K562 (cell line): Measurements from ENCODE around the gene VPS45. TPM values are rescaled to one million over a fixed set of nuclear protein-coding genes. Genes with fewer than 3 reads are reported as not detected.

Source experiments
- CAMTA2 ChIP-seq: fragments of 250-450 bp; sonication (Bioruptor Pico); conservative IDR thresholded peaks from 2 replicates; pipeline ENCODE4 v1.5.1; 2022
- CCAR2 ChIP-seq: fragments of 200-400 bp; formaldehyde crosslinking; IDR thresholded peaks from 2 replicates; pipeline ENCODE4 v1.6.1; 2017; ENCODE audit warnings: mild to moderate bottlenecking, low read depth, low read length
- CSDE1 ChIP-seq, 2 experiments: fragments of 450-650 bp; IDR thresholded peaks; 2 replicates each; pipeline ENCODE4 v1.6.1; 2016; ENCODE audit warnings: mild to moderate bottlenecking in 1 of 2
- FIP1L1 ChIP-seq: fragments of 200-400 bp; formaldehyde crosslinking; IDR thresholded peaks from 2 replicates; pipeline ENCODE4 v1.6.1; 2018; ENCODE audit warnings: mild to moderate bottlenecking, low read depth, low read length; ENCODE audit not compliant: poor library complexity, severe bottlenecking
- GABPB1 ChIP-seq: sonication (generic); formaldehyde crosslinking; IDR thresholded peaks from 2 replicates; pipeline ENCODE4 v1.8.0; 2022; ENCODE audit warnings: mild to moderate bottlenecking, missing genetic modification reagents
- HNRNPL ChIP-seq: fragments of 200-400 bp; formaldehyde crosslinking; IDR thresholded peaks from 2 replicates; pipeline ENCODE4 v1.6.1; 2017; ENCODE audit warnings: low read depth, mild to moderate bottlenecking, low read length
- HNRNPLL ChIP-seq: fragments of 200-400 bp; formaldehyde crosslinking; IDR thresholded peaks from 2 replicates; pipeline ENCODE4 v1.6.1; 2017; ENCODE audit warnings: low read length, low read depth, mild to moderate bottlenecking; ENCODE audit not compliant: poor library complexity, severe bottlenecking
- MCM2 ChIP-seq: fragments of 450-650 bp; IDR thresholded peaks from 2 replicates; pipeline ENCODE4 v1.6.1; 2017; ENCODE audit warnings: low read depth, mild to moderate bottlenecking
- PRMT5 ChIP-seq: sonication (generic); formaldehyde crosslinking; IDR thresholded peaks from 2 replicates; pipeline ENCODE4 v1.5.0; 2020; ENCODE audit warnings: missing genetic modification reagents
- SMAD4 ChIP-seq: fragments of 250-450 bp; sonication (Bioruptor Pico); conservative IDR thresholded peaks from 2 replicates; pipeline ENCODE4 v1.8.0; 2021; ENCODE audit warnings: inconsistent platforms, mild to moderate bottlenecking, moderate library complexity
- SMC3 ChIP-seq: conservative IDR thresholded peaks from 2 replicates; pipeline ENCODE4 v1.6.1; 2011; ENCODE audit warnings: low read depth, low read length, improper control_type of control experiment; ENCODE audit not compliant: insufficient read depth
- SP2 ChIP-seq: IDR thresholded peaks from 2 replicates; pipeline ENCODE4 v1.6.1; 2011; ENCODE audit warnings: mild to moderate bottlenecking, low read depth, low read length, moderate library complexity; ENCODE audit not compliant: poor library complexity, severe bottlenecking; ENCODE audit errors: extremely low read depth
- SPI1 ChIP-seq: IDR thresholded peaks from 2 replicates; pipeline ENCODE4 v1.6.1; 2011; ENCODE audit warnings: low read depth, low read length, control low read depth, borderline replicate concordance
- ZBED1 ChIP-seq: IDR thresholded peaks from 2 replicates; pipeline ENCODE4 v1.6.1; 2014
- ZNF175 ChIP-seq: fragments of 200-800 bp; sonication (Bioruptor generic); IDR thresholded peaks from 2 replicates; pipeline ENCODE4 v1.6.1; 2016; ENCODE audit warnings: low read depth, mild to moderate bottlenecking, missing genetic modification characterization, missing compliant biosample characterization
- ZNF184 ChIP-seq: sonication (generic); formaldehyde crosslinking; IDR thresholded peaks from 2 replicates; pipeline ENCODE4 v1.5.0; 2020; ENCODE audit warnings: missing genetic modification reagents
- ZNF282 ChIP-seq: sonication (generic); formaldehyde crosslinking; IDR thresholded peaks from 2 replicates; pipeline ENCODE4 v1.8.1; 2023; ENCODE audit warnings: missing genetic modification reagents
- ZSCAN32 ChIP-seq: fragments of 450-650 bp; formaldehyde crosslinking; IDR thresholded peaks from 2 replicates; pipeline ENCODE4 v1.4.0; 2020; ENCODE audit warnings: mild to moderate bottlenecking, moderate library complexity
- polyA plus RNA-seq, 8 experiments: library from polyadenylated mRNA; depleted of rRNA in 4 of 8; stranded (reverse) in 5 of 8; unstranded in 3 of 8; fragments of >200 nt; fragmentation: Nextera tagmentation in 2 of 8; fragmentation: Illumina TruSeq in 1 of 8; extraction: Ambion mirVana in 2 of 8; extraction: Trizol in 1 of 8; gene quantifications; 2 replicates each; pipeline versions ENCODE4 v1.2.1 to v1.2.3, GENCODE V29; 2011 to 2014; ENCODE audit warnings: inconsistent platforms in 1 of 8, missing spikeins in 1 of 8
- total RNA-seq, 7 experiments: library from RNA; depleted of rRNA in 6 of 7; stranded (reverse); fragments of >200 nt in 6 of 7; fragmentation: Illumina TruSeq in 2 of 7; extraction: Trizol in 2 of 7; gene quantifications; 2 replicates each; pipeline versions ENCODE4 v1.2.1 to v1.2.3, GENCODE V29; 2011 to 2021; ENCODE audit warnings: low replicate concordance in 1 of 7
- TF ChIP-seq, protein P1 (sequence below), 2 experiments: fragments of 450-650 bp; conservative IDR thresholded peaks; 2 replicates each; pipeline ENCODE4 v1.6.1; 2017; ENCODE audit warnings: mild to moderate bottlenecking in 2 of 2, moderate library complexity in 2 of 2
- TF ChIP-seq, protein P2 (sequence below): IDR thresholded peaks from 2 replicates; pipeline ENCODE4 v1.6.1; 2011; ENCODE audit warnings: borderline replicate concordance, low read depth, mild to moderate bottlenecking, moderate library complexity, low read length; ENCODE audit not compliant: insufficient read depth, poor library complexity, severe bottlenecking
- TF ChIP-seq, protein P3 (sequence below): IDR thresholded peaks from 3 replicates; pipeline ENCODE4 v1.6.1; 2011; ENCODE audit warnings: borderline replicate concordance, mild to moderate bottlenecking, moderate library complexity; ENCODE audit not compliant: insufficient read length; ENCODE audit errors: extremely low read depth
- TF ChIP-seq, protein P4 (sequence below): fragments of 250-450 bp; sonication (Bioruptor Pico); IDR thresholded peaks from 2 replicates; pipeline ENCODE4 v1.8.0; 2021; ENCODE audit warnings: borderline replicate concordance, mild to moderate bottlenecking, moderate library complexity; ENCODE audit not compliant: poor library complexity, severe bottlenecking

Gene VPS45
- total and polyA plus RNA-seq, 9 of the 15 experiments (the other 6 are each of a cell fraction or from before 2014, with no cell fraction given), result 17.9 to 48.2 (median 34.4) TPM

DNA sequence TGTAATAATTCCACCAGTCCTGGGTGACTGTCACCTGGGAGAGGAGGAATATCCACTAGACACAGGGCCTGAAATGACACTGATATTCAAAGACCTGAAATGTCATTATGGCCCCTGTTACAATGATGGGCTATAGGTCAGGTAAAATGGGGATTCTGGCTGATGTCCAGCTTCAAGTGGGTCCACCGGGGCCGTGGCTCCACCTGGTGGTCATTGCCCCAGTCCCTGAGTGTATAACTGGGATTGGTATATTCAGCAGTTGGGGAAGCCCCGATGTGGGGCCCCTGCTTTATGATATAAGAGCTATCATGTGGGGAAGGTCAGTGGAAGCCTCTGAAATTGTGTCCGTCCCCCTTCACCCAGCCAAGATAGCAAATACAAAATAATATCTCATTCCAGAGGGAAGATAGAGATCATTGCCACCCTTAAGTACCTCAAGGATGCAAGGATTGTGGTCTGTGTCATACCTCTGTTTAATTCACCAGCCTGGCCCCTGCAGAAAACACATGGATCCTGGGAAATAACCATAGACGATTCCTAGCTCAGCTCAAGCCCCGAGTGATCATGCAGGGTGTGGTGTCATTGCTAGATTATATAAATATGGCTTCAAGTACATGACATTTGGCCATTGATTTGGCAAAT is 101.5 kb downstream of the VPS45 start (continued):
- TF ChIP-seq GABPB1 (CRISPR knock-in tag) (no peak; the same call in 1 of the 2 replicates), HNRNPLL (no peak), ZBED1 (no peak), SP2 (no peak), ZNF184 (CRISPR knock-in tag) (no peak), CAMTA2 (CRISPR knock-in tag) (no peak), SPI1 (no peak), FIP1L1 (no peak), CCAR2 (no peak), ZSCAN32 (CRISPR knock-in tag) (no peak), SMC3 (peak; percentile 92), HNRNPL (no peak), SMAD4 (CRISPR knock-in tag) (no peak), MCM2 (no peak), ZNF175 (no peak), CSDE1 (IDR thresholded peaks at IDR 0.05) (no peak), PRMT5 (CRISPR knock-in tag) (no peak), ZNF282 (no peak)
- TF ChIP-seq, protein P1, sequence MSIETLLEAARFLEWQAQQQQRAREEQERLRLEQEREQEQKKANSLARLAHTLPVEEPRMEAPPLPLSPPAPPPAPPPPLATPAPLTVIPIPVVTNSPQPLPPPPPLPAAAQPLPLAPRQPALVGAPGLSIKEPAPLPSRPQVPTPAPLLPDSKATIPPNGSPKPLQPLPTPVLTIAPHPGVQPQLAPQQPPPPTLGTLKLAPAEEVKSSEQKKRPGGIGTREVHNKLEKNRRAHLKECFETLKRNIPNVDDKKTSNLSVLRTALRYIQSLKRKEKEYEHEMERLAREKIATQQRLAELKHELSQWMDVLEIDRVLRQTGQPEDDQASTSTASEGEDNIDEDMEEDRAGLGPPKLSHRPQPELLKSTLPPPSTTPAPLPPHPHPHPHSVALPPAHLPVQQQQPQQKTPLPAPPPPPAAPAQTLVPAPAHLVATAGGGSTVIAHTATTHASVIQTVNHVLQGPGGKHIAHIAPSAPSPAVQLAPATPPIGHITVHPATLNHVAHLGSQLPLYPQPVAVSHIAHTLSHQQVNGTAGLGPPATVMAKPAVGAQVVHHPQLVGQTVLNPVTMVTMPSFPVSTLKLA (conservative IDR thresholded peaks at IDR 0.05), result no peak
- TF ChIP-seq, protein P2, sequence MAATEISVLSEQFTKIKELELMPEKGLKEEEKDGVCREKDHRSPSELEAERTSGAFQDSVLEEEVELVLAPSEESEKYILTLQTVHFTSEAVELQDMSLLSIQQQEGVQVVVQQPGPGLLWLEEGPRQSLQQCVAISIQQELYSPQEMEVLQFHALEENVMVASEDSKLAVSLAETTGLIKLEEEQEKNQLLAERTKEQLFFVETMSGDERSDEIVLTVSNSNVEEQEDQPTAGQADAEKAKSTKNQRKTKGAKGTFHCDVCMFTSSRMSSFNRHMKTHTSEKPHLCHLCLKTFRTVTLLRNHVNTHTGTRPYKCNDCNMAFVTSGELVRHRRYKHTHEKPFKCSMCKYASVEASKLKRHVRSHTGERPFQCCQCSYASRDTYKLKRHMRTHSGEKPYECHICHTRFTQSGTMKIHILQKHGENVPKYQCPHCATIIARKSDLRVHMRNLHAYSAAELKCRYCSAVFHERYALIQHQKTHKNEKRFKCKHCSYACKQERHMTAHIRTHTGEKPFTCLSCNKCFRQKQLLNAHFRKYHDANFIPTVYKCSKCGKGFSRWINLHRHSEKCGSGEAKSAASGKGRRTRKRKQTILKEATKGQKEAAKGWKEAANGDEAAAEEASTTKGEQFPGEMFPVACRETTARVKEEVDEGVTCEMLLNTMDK, result peak; percentile 56
- TF ChIP-seq, protein P3, sequence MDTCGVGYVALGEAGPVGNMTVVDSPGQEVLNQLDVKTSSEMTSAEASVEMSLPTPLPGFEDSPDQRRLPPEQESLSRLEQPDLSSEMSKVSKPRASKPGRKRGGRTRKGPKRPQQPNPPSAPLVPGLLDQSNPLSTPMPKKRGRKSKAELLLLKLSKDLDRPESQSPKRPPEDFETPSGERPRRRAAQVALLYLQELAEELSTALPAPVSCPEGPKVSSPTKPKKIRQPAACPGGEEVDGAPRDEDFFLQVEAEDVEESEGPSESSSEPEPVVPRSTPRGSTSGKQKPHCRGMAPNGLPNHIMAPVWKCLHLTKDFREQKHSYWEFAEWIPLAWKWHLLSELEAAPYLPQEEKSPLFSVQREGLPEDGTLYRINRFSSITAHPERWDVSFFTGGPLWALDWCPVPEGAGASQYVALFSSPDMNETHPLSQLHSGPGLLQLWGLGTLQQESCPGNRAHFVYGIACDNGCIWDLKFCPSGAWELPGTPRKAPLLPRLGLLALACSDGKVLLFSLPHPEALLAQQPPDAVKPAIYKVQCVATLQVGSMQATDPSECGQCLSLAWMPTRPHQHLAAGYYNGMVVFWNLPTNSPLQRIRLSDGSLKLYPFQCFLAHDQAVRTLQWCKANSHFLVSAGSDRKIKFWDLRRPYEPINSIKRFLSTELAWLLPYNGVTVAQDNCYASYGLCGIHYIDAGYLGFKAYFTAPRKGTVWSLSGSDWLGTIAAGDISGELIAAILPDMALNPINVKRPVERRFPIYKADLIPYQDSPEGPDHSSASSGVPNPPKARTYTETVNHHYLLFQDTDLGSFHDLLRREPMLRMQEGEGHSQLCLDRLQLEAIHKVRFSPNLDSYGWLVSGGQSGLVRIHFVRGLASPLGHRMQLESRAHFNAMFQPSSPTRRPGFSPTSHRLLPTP, result no peak
- TF ChIP-seq, protein P4, sequence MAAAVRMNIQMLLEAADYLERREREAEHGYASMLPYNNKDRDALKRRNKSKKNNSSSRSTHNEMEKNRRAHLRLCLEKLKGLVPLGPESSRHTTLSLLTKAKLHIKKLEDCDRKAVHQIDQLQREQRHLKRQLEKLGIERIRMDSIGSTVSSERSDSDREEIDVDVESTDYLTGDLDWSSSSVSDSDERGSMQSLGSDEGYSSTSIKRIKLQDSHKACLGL, result no peak
